ENCODE data around the gene NME7. TPM values are rescaled to one million over a fixed set of nuclear protein-coding genes. Genes with fewer than 3 reads are reported as not detected.

Gene NME7
- total RNA-seq, 1 experiment from 2014 or later: 13.8 TPM

DNA sequence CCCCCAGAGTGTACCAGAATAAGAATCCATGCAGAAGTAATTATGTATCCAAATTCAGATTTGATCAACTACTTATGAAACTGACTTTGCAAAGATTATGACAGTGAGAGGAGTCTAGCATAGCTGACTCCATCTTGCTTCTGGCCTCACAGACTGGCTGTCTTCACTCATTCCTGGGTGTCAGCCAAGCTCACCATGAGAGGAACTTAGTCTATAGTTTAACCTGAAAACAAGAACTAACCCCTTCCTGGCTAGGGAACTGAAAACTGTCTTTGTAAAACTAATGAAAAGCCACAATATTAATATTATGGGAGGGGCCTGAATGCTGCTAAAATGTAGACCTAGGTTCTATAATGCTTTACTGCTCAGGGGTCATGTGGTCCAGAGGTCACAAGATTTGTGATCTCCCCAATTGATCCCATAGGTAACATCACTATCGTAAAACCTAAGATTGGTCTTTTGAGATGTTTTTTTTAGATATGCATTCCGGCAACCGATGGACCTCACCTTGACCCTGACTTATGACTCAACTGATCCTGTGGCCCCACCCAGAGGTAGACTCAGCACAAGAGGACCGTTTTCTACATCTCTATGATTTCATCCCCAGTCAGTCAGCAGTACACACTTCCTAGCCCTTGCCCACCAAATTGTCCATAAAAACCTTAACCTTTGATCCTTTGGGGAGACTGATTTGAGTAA lies 206.0 kb downstream of the NME7 start:
- no peak for TF ChIP-seq NFYB (CRISPR knock-in tag; conservative IDR thresholded peaks at IDR 0.05; ENCODE audit: low read depth)
- no peak for TF ChIP-seq TP53 (CRISPR knock-in tag; IDR thresholded peaks at IDR 0.05)
- no peak for TF ChIP-seq KAT7 (CRISPR knock-in tag; IDR thresholded peaks at IDR 0.05; ENCODE audit: borderline replicate concordance)
- TF ChIP-seq NR3C1 (CRISPR knock-in tag; conservative IDR thresholded peaks at IDR 0.05; ENCODE audit: low read depth): no peak
- TF ChIP-seq, protein P1, sequence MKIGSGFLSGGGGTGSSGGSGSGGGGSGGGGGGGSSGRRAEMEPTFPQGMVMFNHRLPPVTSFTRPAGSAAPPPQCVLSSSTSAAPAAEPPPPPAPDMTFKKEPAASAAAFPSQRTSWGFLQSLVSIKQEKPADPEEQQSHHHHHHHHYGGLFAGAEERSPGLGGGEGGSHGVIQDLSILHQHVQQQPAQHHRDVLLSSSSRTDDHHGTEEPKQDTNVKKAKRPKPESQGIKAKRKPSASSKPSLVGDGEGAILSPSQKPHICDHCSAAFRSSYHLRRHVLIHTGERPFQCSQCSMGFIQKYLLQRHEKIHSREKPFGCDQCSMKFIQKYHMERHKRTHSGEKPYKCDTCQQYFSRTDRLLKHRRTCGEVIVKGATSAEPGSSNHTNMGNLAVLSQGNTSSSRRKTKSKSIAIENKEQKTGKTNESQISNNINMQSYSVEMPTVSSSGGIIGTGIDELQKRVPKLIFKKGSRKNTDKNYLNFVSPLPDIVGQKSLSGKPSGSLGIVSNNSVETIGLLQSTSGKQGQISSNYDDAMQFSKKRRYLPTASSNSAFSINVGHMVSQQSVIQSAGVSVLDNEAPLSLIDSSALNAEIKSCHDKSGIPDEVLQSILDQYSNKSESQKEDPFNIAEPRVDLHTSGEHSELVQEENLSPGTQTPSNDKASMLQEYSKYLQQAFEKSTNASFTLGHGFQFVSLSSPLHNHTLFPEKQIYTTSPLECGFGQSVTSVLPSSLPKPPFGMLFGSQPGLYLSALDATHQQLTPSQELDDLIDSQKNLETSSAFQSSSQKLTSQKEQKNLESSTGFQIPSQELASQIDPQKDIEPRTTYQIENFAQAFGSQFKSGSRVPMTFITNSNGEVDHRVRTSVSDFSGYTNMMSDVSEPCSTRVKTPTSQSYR (CRISPR knock-in tag; IDR thresholded peaks at IDR 0.05): no peak
- TF ChIP-seq, protein P2, sequence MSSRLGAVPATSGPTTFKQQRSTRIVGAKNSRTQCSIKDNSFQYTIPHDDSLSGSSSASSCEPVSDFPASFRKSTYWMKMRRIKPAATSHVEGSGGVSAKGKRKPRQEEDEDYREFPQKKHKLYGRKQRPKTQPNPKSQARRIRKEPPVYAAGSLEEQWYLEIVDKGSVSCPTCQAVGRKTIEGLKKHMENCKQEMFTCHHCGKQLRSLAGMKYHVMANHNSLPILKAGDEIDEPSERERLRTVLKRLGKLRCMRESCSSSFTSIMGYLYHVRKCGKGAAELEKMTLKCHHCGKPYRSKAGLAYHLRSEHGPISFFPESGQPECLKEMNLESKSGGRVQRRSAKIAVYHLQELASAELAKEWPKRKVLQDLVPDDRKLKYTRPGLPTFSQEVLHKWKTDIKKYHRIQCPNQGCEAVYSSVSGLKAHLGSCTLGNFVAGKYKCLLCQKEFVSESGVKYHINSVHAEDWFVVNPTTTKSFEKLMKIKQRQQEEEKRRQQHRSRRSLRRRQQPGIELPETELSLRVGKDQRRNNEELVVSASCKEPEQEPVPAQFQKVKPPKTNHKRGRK (CRISPR knock-in tag; IDR thresholded peaks at IDR 0.05; ENCODE audit: borderline replicate concordance): no peak
- no peak for TF ChIP-seq ZNF263 (CRISPR knock-in tag; IDR thresholded peaks at IDR 0.05; ENCODE audit: low read depth)
- TF ChIP-seq MLX (CRISPR knock-in tag; IDR thresholded peaks at IDR 0.05): no peak
- no peak for TF ChIP-seq ZNF425 (CRISPR knock-in tag; conservative IDR thresholded peaks at IDR 0.05)
- TF ChIP-seq EMX1 (CRISPR knock-in tag; IDR thresholded peaks at IDR 0.05): no peak
- TF ChIP-seq NFATC4 (CRISPR knock-in tag; IDR thresholded peaks at IDR 0.05): no peak
- no peak for TF ChIP-seq ELF4 (CRISPR knock-in tag; IDR thresholded peaks at IDR 0.05; ENCODE audit: low read depth)
- TF ChIP-seq, protein P3, sequence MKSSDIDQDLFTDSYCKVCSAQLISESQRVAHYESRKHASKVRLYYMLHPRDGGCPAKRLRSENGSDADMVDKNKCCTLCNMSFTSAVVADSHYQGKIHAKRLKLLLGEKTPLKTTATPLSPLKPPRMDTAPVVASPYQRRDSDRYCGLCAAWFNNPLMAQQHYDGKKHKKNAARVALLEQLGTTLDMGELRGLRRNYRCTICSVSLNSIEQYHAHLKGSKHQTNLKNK (CRISPR knock-in tag; IDR thresholded peaks at IDR 0.05): no peak
- ATAC-seq: no peak
- H3K27ac Mint-ChIP-seq: no peak overlapping the region
- no peak for DNase-seq (ENCODE audit: low spot score)
- peaks cover 7% of the 10 kb centered on the region for H3K4me1 Mint-ChIP-seq
- H3K27me3 Mint-ChIP-seq (ENCODE audit: low read depth): no peaks in the 10 kb centered on the region
- POLR2A ChIA-PET: no interaction called here
- no peaks in the 10 kb centered on the region for H3K36me3 Mint-ChIP-seq
- CTCF ChIA-PET: no interaction called here
- no peak overlapping the region for H3K4me3 Mint-ChIP-seq
- H3K9me3 Mint-ChIP-seq: no peaks in the 10 kb centered on the region

- Mint-ChIP-seq H3K27ac (no peak overlapping the region), H3K4me3 (no peak overlapping the region), H3K27me3 (ENCODE audit: low read depth) (no peaks in the 10 kb centered on the region), H3K36me3 (no peaks in the 10 kb centered on the region), H3K4me1 (peaks cover 7% of the 10 kb centered on the region), H3K9me3 (no peaks in the 10 kb centered on the region)
- DNase-seq (ENCODE audit: low spot score) (no peak), ATAC-seq (no peak)
- CTCF ChIA-PET: no interaction called here
- POLR2A ChIA-PET: no interaction called here
- no peak for TF ChIP-seq ARID4B (CRISPR knock-in tag; IDR thresholded peaks at IDR 0.05; ENCODE audit: borderline replicate concordance)
Measured at GRCh38 chr1:169160845-169161495, 206.6 kb downstream of the NME7 start.

Data from WTC11 (cell line).